ENCODE measurements around the gene VPS36. TPM values are rescaled to one million over a fixed set of nuclear protein-coding genes. Genes with fewer than 3 reads are reported as not detected.
"Not testable (repeated sequence)": the region's sequence is repeated elsewhere in the genome, so short reads cannot be mapped to it uniquely, and the experiment has no call there.

The VPS36 gene
- total and polyA plus RNA-seq, 2 of the 8 experiments (the other 6 are each of a cell fraction or from before 2014, with no cell fraction given), result 14.1 to 19.8 TPM

DNA sequence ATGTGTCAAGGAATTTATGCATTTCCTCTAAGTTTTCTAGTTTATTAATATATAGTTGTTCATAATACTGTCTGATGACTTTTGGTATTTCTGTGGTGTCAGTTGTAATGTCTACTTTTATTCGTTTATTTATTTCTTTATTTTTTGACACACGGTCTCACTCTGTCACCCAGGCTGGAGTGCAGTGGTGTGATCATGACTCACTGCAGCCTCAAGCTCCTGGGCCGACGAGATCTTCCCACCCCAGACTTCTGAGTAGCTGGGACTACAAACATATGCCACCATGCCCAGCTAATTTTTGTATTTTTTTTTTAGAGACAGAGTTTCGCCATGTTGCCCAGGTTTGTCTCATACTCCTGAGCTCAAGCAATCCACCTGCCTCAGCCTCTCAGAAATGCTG lies 43.8 kb upstream of the VPS36 start:
- H2BK120ac ChIP-seq (replicated peaks; ENCODE audit: low read depth, low read length); H2AK5ac ChIP-seq (ENCODE audit: low read depth, low read length); H3K23me2 ChIP-seq (ENCODE audit: low read depth, low read length); H2BK5ac ChIP-seq (ENCODE audit: low read depth, low read length); H2BK12ac ChIP-seq (ENCODE audit: low read depth, low read length); H3K36me3 ChIP-seq (ENCODE audit: control insufficient read depth in 2 of 4, insufficient read depth in 4 of 4, low read length in 3 of 4); POLR2A ChIA-PET (ENCODE audit: partially characterized antibody); H4K8ac ChIP-seq (ENCODE audit: extremely low read depth, insufficient read depth, low read length); DNase-seq (ENCODE audit: low read depth in 1 of 2, low spot score in 2 of 2); H3K4ac ChIP-seq (replicated peaks; ENCODE audit: insufficient read length, low read depth, low read length); H3K27me3 ChIP-seq (replicated peaks in 1 of 4; ENCODE audit: control insufficient read depth in 3 of 4, extremely low read depth in 1 of 4, insufficient read depth in 3 of 4, low read length in 3 of 4); H3K4me3 ChIP-seq (ENCODE audit: extremely low read depth in 1 of 4, insufficient read depth in 2 of 4, low read depth in 3 of 4, low read length in 4 of 4); CTCF ChIA-PET (ENCODE audit: partially characterized antibody); H4K91ac ChIP-seq (replicated peaks; ENCODE audit: insufficient read length, low read length); H3K27ac ChIP-seq (ENCODE audit: low read depth, low read length); H3K79me1 ChIP-seq (ENCODE audit: low read depth, low read length); H3K4me1 ChIP-seq (replicated peaks in 1 of 4; ENCODE audit: control insufficient read depth in 3 of 4, insufficient read depth in 4 of 4, low read length in 3 of 4); H4K20me1 ChIP-seq (replicated peaks in 1 of 2; ENCODE audit: control insufficient read depth in 1 of 2, insufficient read depth in 2 of 2, low read length in 2 of 2); FAIRE-seq; H3K18ac ChIP-seq (ENCODE audit: extremely low read depth, low read length); H3K14ac ChIP-seq (ENCODE audit: insufficient read length); H3K79me2 ChIP-seq (ENCODE audit: control insufficient read depth in 1 of 2, insufficient read depth in 2 of 2, low read length in 2 of 2); H2BK15ac ChIP-seq (ENCODE audit: low read length); H3K4me2 ChIP-seq (ENCODE audit: insufficient read depth in 1 of 2, low read depth in 2 of 2, low read length in 2 of 2); H3K56ac ChIP-seq (replicated peaks; ENCODE audit: insufficient read length, low read depth, low read length); H3K23ac ChIP-seq (ENCODE audit: insufficient read length); H3K9ac ChIP-seq (replicated peaks in 1 of 4; ENCODE audit: extremely low read depth in 1 of 4, low read depth in 3 of 4, low read length in 3 of 4); H2BK20ac ChIP-seq (ENCODE audit: low read length); H3K9me3 ChIP-seq (ENCODE audit: insufficient read depth in 2 of 2, low read depth in 1 of 2, low read length in 1 of 2); H4K5ac ChIP-seq (ENCODE audit: insufficient read length, low read depth, low read length); H2AFZ ChIP-seq (ENCODE audit: low read length): not testable (repeated sequence)
- WGBS, 2 experiments (ENCODE audit: extremely low coverage in 1 of 2, insufficient coverage in 1 of 2, insufficient read length in 1 of 2, insufficient replicate concordance in 2 of 2, low coverage in 1 of 2, low lambda C conversion rate in 2 of 2, missing lambda C conversion rate in 1 of 2), result 77% methylated on average over 5 of the region's 5 CpGs; no CpG with 5 or more reads in 1 of the 2 experiments

DNA sequence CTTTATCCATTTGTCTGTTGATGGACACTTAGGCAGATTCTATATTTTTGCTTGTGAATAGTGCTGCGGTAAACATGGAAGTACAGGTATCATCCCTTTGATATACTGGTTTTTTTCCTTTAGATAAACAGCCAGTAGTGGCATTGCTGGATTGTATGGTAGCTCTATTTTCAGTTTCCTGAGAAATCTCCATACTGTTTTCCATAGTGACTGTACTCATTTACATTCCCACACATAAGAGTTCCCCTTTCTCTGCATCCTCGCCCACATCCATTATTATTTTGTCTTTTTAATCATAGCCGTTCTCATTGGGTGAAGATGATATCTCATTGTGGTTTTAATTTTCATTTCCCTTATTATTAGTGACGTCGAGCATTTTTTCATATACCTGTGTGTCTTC lies 40.6 kb upstream of the VPS36 start:
- H3K27ac ChIP-seq (ENCODE audit: low read depth, low read length); H3K36me3 ChIP-seq (ENCODE audit: control insufficient read depth in 2 of 4, insufficient read depth in 4 of 4, low read length in 3 of 4); H4K20me1 ChIP-seq (replicated peaks in 1 of 2; ENCODE audit: control insufficient read depth in 1 of 2, insufficient read depth in 2 of 2, low read length in 2 of 2); H4K8ac ChIP-seq (ENCODE audit: extremely low read depth, insufficient read depth, low read length); H3K4me2 ChIP-seq (ENCODE audit: insufficient read depth in 1 of 2, low read depth in 2 of 2, low read length in 2 of 2); FAIRE-seq; H3K56ac ChIP-seq (replicated peaks; ENCODE audit: insufficient read length, low read depth, low read length); H2AK5ac ChIP-seq (ENCODE audit: low read depth, low read length); H3K79me1 ChIP-seq (ENCODE audit: low read depth, low read length); CTCF ChIA-PET (ENCODE audit: partially characterized antibody); H4K91ac ChIP-seq (replicated peaks; ENCODE audit: insufficient read length, low read length); H2BK20ac ChIP-seq (ENCODE audit: low read length); H3K23me2 ChIP-seq (ENCODE audit: low read depth, low read length); H2BK12ac ChIP-seq (ENCODE audit: low read depth, low read length); H3K9me3 ChIP-seq (ENCODE audit: insufficient read depth in 2 of 2, low read depth in 1 of 2, low read length in 1 of 2); POLR2A ChIA-PET (ENCODE audit: partially characterized antibody); H3K18ac ChIP-seq (ENCODE audit: extremely low read depth, low read length); H3K79me2 ChIP-seq (ENCODE audit: control insufficient read depth in 1 of 2, insufficient read depth in 2 of 2, low read length in 2 of 2); H3K14ac ChIP-seq (ENCODE audit: insufficient read length); H3K23ac ChIP-seq (ENCODE audit: insufficient read length); H2BK15ac ChIP-seq (ENCODE audit: low read length); H3K4ac ChIP-seq (replicated peaks; ENCODE audit: insufficient read length, low read depth, low read length); H2BK5ac ChIP-seq (ENCODE audit: low read depth, low read length); H2BK120ac ChIP-seq (replicated peaks; ENCODE audit: low read depth, low read length); H3K27me3 ChIP-seq (replicated peaks in 1 of 4; ENCODE audit: control insufficient read depth in 3 of 4, extremely low read depth in 1 of 4, insufficient read depth in 3 of 4, low read length in 3 of 4); H4K5ac ChIP-seq (ENCODE audit: insufficient read length, low read depth, low read length); H2AFZ ChIP-seq (ENCODE audit: low read length); H3K9ac ChIP-seq (replicated peaks in 1 of 4; ENCODE audit: extremely low read depth in 1 of 4, low read depth in 3 of 4, low read length in 3 of 4); DNase-seq (ENCODE audit: low read depth in 1 of 2, low spot score in 2 of 2); H3K4me3 ChIP-seq (ENCODE audit: extremely low read depth in 1 of 4, insufficient read depth in 2 of 4, low read depth in 3 of 4, low read length in 4 of 4); H3K4me1 ChIP-seq (replicated peaks in 1 of 4; ENCODE audit: control insufficient read depth in 3 of 4, insufficient read depth in 4 of 4, low read length in 3 of 4): not testable (repeated sequence)
- 79% methylated on average over 2 of the region's 5 CpGs; no CpG with 5 or more reads in 1 of the 2 experiments for WGBS, 2 experiments (ENCODE audit: extremely low coverage in 1 of 2, insufficient coverage in 1 of 2, insufficient read length in 1 of 2, insufficient replicate concordance in 2 of 2, low coverage in 1 of 2, low lambda C conversion rate in 2 of 2, missing lambda C conversion rate in 1 of 2)

Data from H1 (cell line).